ENCODE results near the gene STYXL1. TPM values are rescaled to one million over a fixed set of nuclear protein-coding genes. Genes with fewer than 3 reads are reported as not detected.

Gene STYXL1
- total and polyA plus RNA-seq, 9 donors: 15.2 to 29.7 (median 21.3) TPM

- WGBS (ENCODE audit: insufficient coverage): 74% methylated on average over 5 of the region's 5 CpGs
- H3K4me1 ChIP-seq (ENCODE audit: control insufficient read depth, insufficient read depth, low read length): no peaks in the 10 kb centered on the region
- H3K36me3 ChIP-seq (ENCODE audit: control insufficient read depth, insufficient read depth, low read length): no peaks in the 10 kb centered on the region
Measured at GRCh38 chr7:76080204-76080603, 32.4 kb upstream of the STYXL1 start.

DNA sequence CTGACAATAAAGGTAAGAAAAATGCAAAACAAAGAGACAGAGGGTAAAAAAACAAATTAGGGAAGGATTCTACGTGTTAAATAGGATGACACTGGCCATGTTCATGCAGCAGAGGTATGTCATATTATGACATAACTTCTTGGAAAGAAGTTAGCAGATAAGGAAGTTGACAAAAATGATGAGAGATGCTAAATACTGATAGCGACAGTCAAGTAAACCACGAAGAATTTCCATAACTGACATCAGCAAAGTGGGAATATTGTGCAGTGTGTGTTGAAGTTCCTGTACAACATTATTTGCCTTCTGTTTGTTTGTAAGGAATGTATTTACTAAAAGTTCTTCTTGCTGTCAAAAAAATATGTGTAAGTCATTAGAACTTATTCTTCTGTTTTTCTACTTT lies 29.6 kb upstream of the STYXL1 start:
- Histone ChIP-seq H3K36me3 (ENCODE audit: control insufficient read depth, insufficient read depth, low read length) (no peaks in the 10 kb centered on the region), H3K27me3 (ENCODE audit: control insufficient read depth, insufficient read depth, low read length) (no peaks in the 10 kb centered on the region), H3K27ac (ENCODE audit: low read length) (no peak overlapping the region), H3K4me3 (ENCODE audit: low read length) (no peak overlapping the region), H3K4me1 (ENCODE audit: control insufficient read depth, insufficient read depth, low read length) (no peaks in the 10 kb centered on the region), H3K9me3 (replicated peaks; ENCODE audit: control insufficient read depth, low read depth, low read length) (peaks cover 8% of the 10 kb centered on the region)
- 62% methylated on average over 1 of the region's 3 CpGs for WGBS (ENCODE audit: insufficient coverage)
- no peak for DNase-seq

More at GRCh38 chr7:76080204-76080603, 32.4 kb upstream of the STYXL1 start:
- Histone ChIP-seq H3K9me3 (replicated peaks; ENCODE audit: control insufficient read depth, low read depth, low read length) (peaks cover 3% of the 10 kb centered on the region), H3K4me3 (ENCODE audit: low read length) (no peak overlapping the region), H3K27ac (ENCODE audit: low read length) (no peak overlapping the region), H3K27me3 (ENCODE audit: control insufficient read depth, insufficient read depth, low read length) (no peaks in the 10 kb centered on the region)
- no peak for DNase-seq

GRCh38 chr7:76076995-76077394 lies 29.2 kb upstream of the STYXL1 start:
- no peaks in the 10 kb centered on the region for H3K4me1 ChIP-seq (ENCODE audit: control insufficient read depth, insufficient read depth, low read length)
- no peak overlapping the region for H3K4me3 ChIP-seq (ENCODE audit: low read length)
- no peaks in the 10 kb centered on the region for H3K36me3 ChIP-seq (ENCODE audit: control insufficient read depth, insufficient read depth, low read length)
- DNase-seq: no peak
- H3K27ac ChIP-seq (ENCODE audit: low read length): no peak overlapping the region
- peaks cover 8% of the 10 kb centered on the region for H3K9me3 ChIP-seq (replicated peaks; ENCODE audit: control insufficient read depth, low read depth, low read length)
- no peaks in the 10 kb centered on the region for H3K27me3 ChIP-seq (ENCODE audit: control insufficient read depth, insufficient read depth, low read length)
- no CpG with 5 or more reads among the region's 6 CpGs for WGBS (ENCODE audit: insufficient coverage)

DNA sequence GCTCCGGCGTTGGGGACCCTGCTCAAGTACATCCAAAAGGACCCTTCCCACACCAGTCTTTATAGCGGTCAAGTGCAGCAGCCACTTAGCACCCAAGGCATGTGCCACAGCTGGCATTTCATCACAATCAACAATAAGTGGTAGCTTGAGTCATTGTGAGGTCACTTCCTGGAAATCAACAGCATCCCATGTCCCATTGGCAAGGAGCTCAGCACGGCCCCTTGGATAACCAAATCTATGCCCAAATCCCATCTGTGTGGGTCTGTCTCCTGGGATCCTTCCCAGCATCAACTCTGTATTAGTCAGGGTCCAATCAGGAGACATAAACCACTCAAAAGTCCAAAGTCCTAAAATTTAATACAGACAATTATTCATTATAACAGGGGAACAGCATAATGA lies 27.2 kb upstream of the STYXL1 start:
- peaks cover 8% of the 10 kb centered on the region for H3K9me3 ChIP-seq (replicated peaks; ENCODE audit: control insufficient read depth, low read depth, low read length)
- DNase-seq: no peak
- WGBS (ENCODE audit: insufficient coverage): 97% methylated on average over 3 of the region's 4 CpGs
- no peaks in the 10 kb centered on the region for H3K36me3 ChIP-seq (ENCODE audit: control insufficient read depth, insufficient read depth, low read length)
- H3K4me1 ChIP-seq (ENCODE audit: control insufficient read depth, insufficient read depth, low read length): no peaks in the 10 kb centered on the region
- H3K4me3 ChIP-seq (ENCODE audit: low read length): no peak overlapping the region
- H3K27ac ChIP-seq (ENCODE audit: low read length): no peak overlapping the region
- H3K27me3 ChIP-seq (ENCODE audit: control insufficient read depth, insufficient read depth, low read length): no peaks in the 10 kb centered on the region

DNA sequence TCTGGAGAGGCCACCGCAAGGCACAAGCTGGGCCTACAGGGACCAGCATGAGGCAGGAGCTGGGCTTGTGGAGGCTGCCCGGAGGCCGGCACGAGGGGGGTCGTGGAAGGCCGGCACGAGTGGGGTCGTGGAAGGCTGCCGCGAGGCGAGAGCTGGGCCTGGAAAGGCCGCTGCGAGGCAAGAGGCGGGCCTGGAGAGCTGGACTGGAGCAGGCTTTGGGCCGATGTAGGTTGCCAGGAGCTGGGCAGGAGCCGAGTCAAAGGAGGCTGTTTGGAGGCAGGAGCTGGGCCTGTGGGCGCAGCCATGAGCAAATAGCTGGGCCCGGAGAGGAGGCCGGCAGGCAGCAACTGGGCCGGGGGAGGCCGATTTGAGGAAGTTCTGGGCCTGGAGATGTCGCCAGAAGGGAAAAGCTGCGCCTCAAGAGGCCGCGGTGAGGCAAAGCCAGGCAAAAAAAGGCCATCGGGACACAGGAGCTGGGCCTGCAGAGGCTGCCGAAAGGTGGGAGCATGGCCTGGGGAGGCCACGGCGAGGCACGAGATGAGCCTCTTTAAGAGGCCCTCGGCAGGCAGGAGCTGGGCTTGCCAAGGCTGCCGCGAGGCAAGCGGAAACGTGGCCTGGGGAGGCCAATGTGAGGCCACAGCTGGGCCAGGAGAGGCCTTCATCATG lies 26.6 kb upstream of the STYXL1 start:
- WGBS (ENCODE audit: insufficient coverage): 96% methylated on average over 33 of the region's 35 CpGs
- no peak for DNase-seq
- Histone ChIP-seq H3K36me3 (ENCODE audit: control insufficient read depth, insufficient read depth, low read length) (no peaks in the 10 kb centered on the region), H3K4me3 (ENCODE audit: low read length) (no peak overlapping the region), H3K4me1 (ENCODE audit: control insufficient read depth, insufficient read depth, low read length) (no peaks in the 10 kb centered on the region), H3K27me3 (ENCODE audit: control insufficient read depth, insufficient read depth, low read length) (no peaks in the 10 kb centered on the region), H3K9me3 (replicated peaks; ENCODE audit: control insufficient read depth, low read depth, low read length) (peaks cover 8% of the 10 kb centered on the region), H3K27ac (ENCODE audit: low read length) (no peak overlapping the region)

- Histone ChIP-seq H3K4me3 (ENCODE audit: low read length) (no peak overlapping the region), H3K4me1 (ENCODE audit: control insufficient read depth, insufficient read depth, low read length) (no peaks in the 10 kb centered on the region), H3K27me3 (ENCODE audit: control insufficient read depth, insufficient read depth, low read length) (no peaks in the 10 kb centered on the region), H3K27ac (ENCODE audit: low read length) (no peak overlapping the region), H3K9me3 (replicated peaks; ENCODE audit: control insufficient read depth, low read depth, low read length) (peaks cover 8% of the 10 kb centered on the region), H3K36me3 (ENCODE audit: control insufficient read depth, insufficient read depth, low read length) (no peaks in the 10 kb centered on the region)
- 90% methylated on average over 45 of the region's 45 CpGs for WGBS (ENCODE audit: insufficient coverage)
- DNase-seq: no peak
Measured at GRCh38 chr7:76073335-76073990, 25.7 kb upstream of the STYXL1 start.

DNA sequence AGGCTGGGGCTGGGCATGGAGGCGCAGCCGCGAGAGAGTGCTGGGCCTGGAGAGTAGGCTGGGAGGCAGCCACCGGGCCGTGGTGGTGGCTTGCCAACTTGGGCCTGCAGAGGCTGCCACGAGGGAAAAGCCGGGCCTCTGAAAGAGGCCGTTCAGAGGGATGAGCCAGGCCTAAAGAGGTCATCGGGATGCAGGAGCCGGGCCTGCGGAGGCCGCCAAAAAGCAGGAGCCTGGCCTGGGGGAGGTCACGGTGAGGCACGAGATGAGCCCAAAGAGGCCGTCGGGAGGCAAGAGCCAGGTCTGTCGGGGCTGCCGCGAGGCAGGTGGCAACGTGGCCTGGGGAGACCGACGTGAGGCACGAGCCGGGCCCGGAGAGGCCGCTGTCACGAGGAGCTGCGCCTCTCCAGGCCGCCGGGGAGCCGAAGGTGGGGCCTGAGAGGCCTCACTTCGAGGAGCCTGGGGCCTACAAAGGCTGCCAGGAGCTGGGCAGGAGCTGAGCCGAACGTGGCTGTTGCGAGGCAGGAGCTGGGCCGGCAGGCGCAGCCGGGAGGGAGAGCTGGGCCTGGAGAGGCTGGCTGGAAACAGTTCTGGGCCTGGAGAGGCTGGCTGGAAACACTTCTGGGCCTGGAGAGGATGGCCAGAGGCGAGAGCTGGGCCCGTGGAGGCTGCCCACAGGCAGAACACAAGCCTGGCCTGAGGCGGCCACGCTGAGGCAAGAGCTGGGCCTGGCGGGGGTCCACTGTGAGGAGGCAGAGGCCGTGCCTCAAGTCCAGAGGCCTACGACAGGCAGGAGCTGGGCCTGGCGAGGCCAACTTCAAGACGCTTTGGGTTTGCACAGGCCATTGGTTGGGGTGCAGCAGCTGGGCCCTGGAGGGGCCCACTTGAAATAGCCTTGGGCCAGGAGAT lies 24.7 kb upstream of the STYXL1 start:
- no peaks in the 10 kb centered on the region for H3K4me1 ChIP-seq (ENCODE audit: control insufficient read depth, insufficient read depth, low read length)
- DNase-seq: no peak
- H3K27ac ChIP-seq (ENCODE audit: low read length): no peak overlapping the region
- no peak overlapping the region for H3K4me3 ChIP-seq (ENCODE audit: low read length)
- H3K9me3 ChIP-seq (replicated peaks; ENCODE audit: control insufficient read depth, low read depth, low read length): peaks cover 8% of the 10 kb centered on the region
- H3K36me3 ChIP-seq (ENCODE audit: control insufficient read depth, insufficient read depth, low read length): peaks cover 4% of the 10 kb centered on the region
- no peaks in the 10 kb centered on the region for H3K27me3 ChIP-seq (ENCODE audit: control insufficient read depth, insufficient read depth, low read length)
- 89% methylated on average over 47 of the region's 47 CpGs for WGBS (ENCODE audit: insufficient coverage)

GRCh38 chr7:76071316-76072242 lies 23.8 kb upstream of the STYXL1 start:
- H3K27ac ChIP-seq (ENCODE audit: low read length): no peak overlapping the region
- H3K36me3 ChIP-seq (ENCODE audit: control insufficient read depth, insufficient read depth, low read length): peaks cover 11% of the 10 kb centered on the region
- H3K4me1 ChIP-seq (ENCODE audit: control insufficient read depth, insufficient read depth, low read length): no peaks in the 10 kb centered on the region
- peaks cover 8% of the 10 kb centered on the region for H3K9me3 ChIP-seq (replicated peaks; ENCODE audit: control insufficient read depth, low read depth, low read length)
- H3K4me3 ChIP-seq (ENCODE audit: low read length): no peak overlapping the region
- DNase-seq: no peak
- H3K27me3 ChIP-seq (ENCODE audit: control insufficient read depth, insufficient read depth, low read length): no peaks in the 10 kb centered on the region
- WGBS (ENCODE audit: insufficient coverage): 76% methylated on average over 41 of the region's 47 CpGs

GRCh38 chr7:76069238-76069638 lies 21.4 kb upstream of the STYXL1 start:
- no peak overlapping the region for H3K4me3 ChIP-seq (ENCODE audit: low read length)
- WGBS (ENCODE audit: insufficient coverage): 31% methylated on average over 4 of the region's 8 CpGs
- no peaks in the 10 kb centered on the region for H3K4me1 ChIP-seq (ENCODE audit: control insufficient read depth, insufficient read depth, low read length)
- H3K27ac ChIP-seq (ENCODE audit: low read length): no peak overlapping the region
- DNase-seq: peak; percentile 34
- no peaks in the 10 kb centered on the region for H3K9me3 ChIP-seq (replicated peaks; ENCODE audit: control insufficient read depth, low read depth, low read length)
- H3K36me3 ChIP-seq (ENCODE audit: control insufficient read depth, insufficient read depth, low read length): peaks cover 35% of the 10 kb centered on the region
- H3K27me3 ChIP-seq (ENCODE audit: control insufficient read depth, insufficient read depth, low read length): no peaks in the 10 kb centered on the region

Measured in muscle of leg (tissue), 11 donors.